ENCODE results near the gene ATG2A.

DNA sequence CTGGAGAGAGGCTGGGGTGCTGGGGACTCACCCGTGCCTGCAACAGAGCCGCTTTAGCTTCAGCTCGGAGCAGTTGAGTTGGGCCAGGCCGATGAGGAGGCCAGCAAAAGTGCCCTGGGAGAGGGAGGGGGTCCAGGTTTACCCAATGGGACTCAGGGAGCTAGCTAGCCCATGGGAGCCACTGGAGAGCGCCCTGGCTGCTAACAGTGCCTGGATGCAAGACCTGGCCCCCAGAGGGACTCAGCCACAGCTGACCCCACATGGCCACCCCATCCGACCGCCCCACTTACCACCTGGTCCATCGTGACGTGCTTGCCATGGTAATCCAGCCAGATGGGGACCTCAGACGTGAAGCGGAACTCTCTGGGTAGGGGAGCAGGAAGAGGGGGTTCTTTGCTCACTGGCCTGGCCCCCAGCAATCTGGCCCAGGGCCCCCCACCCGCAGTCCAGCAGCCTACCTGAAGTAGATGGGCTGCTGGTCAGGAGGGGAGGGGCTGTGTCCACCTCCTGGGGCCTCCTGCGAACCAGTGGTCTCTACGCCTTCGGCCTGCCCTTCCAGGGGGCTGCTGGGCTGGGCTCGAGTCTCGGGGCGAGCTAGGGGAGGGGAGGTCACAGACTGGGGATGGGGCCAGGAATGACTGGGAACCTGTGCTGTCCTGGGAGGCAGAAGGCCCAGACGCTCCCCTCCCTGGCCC lies 19.5 kb downstream of the ATG2A start:
- TF ChIP-seq, protein P1, sequence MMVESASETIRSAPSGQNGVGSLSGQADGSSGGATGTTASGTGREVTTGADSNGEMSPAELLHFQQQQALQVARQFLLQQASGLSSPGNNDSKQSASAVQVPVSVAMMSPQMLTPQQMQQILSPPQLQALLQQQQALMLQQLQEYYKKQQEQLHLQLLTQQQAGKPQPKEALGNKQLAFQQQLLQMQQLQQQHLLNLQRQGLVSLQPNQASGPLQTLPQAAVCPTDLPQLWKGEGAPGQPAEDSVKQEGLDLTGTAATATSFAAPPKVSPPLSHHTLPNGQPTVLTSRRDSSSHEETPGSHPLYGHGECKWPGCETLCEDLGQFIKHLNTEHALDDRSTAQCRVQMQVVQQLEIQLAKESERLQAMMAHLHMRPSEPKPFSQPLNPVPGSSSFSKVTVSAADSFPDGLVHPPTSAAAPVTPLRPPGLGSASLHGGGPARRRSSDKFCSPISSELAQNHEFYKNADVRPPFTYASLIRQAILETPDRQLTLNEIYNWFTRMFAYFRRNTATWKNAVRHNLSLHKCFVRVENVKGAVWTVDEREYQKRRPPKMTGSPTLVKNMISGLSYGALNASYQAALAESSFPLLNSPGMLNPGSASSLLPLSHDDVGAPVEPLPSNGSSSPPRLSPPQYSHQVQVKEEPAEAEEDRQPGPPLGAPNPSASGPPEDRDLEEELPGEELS (CRISPR knock-in tag; IDR thresholded peaks at IDR 0.05; ENCODE audit: borderline replicate concordance), result no peak
- no peak for TF ChIP-seq MBD2 (IDR thresholded peaks at IDR 0.05; ENCODE audit: borderline replicate concordance, low read depth)

Data from K562 (cell line).